GM19025 (cell line): Measurements from ENCODE around the gene GLB1L.

Source experiments
- ATAC-seq: cut with Tn5 transposase; IDR thresholded peaks from one replicate; pipeline ENCODE4 v1.9.1; 2021; ENCODE audit warnings: mild to moderate bottlenecking, low read depth, moderate library complexity; ENCODE audit not compliant: unreplicated experiment

Gene GLB1L

DNA sequence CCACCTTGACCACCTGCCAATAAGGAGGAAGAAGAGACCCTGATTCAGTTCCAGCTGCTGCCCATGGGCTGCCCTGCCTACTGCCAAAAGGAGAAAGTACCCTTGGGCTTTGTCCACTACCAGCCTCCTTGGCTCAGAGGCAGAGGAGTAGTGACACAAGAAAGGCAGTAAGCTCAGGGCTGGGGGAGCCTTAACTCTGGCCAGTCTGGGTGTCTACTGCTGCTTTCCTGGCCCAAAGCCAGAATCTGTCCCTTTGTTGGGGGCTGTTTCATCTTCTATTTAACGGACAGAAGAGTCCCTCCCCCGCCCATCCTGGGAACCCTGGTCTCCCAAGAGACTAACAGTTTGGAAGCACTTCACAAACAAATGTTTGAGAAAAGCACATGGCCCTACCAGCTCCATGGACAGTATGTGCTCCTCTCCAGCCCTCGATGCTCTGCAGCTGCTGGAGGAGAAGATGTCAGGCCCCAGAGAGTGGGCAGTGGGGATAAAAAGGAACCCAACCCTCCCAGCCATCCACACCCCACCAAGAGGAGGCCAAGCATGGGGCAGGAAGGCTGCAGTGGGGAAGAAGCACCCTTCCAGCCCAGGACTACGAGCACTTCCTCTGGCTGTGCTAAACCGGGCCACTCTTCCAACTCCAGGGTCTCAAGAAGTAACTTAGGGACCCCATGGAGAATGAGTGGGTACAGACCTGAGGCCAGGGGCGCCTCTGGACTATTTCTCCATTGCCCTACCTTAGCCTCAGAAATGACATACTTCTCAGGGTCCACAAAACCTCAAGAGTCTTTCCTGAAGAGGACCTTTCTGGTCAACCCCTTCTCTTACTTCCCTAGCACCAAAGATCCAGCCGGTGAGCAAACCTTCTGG lies 17.0 kb downstream of the GLB1L start:
- no peak for ATAC-seq

DNA sequence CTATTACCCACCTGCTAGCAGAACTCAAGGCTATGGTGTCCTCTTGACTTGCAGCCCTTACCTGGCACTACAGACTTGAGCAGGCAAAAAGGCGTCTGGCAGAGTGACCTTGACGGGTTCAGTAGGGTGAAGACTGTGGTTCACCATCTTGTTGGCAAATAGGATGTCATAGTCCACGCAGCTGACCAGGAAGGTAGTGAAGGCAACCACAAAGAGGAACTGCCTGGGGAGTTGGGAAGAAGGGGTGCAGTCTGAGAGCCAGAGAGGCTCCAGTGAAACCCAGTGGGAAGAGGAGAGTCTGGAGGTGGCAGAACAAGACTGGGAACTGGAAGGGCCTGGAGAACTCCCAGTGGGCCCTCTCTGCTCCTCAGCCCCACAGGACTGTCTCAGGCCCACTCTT lies 19.9 kb downstream of the GLB1L start:
- ATAC-seq, result no peak

DNA sequence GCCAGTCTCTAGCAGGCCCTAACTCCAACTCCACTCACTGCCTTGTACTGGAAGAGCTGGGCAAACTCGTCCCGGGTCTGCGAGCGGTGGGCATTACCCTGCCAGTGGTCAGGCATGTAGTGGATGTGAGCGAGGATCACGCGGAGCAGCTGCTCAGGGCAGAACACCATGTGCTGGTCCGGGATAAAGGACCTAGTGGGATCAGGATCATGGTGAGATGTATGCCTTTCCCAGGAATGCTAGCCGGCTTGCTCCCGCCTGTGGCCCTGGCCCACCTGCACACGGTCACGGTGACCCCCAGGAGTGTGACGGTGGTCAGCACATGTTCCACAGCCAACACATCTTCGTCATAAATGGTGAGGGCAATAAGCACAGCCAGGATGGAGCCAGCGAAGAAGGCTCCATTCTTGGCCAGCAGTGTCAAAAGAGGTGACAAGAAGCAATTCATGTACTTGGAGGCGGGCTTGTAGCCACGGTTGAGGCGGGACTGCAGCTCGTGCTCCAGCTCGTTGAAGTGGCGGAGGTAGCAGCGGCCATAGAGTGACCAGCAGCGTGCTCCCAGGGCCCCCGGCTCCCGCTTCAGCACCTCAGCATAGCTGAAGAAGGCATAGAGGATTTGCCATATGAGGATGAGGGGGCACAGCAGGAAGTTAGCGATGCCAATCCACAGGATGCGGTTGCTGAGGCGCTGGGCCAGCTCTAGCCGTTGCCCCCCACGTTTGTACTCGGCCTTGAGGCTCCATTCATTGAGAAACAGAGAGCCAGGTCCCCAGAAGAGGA lies 21.2 kb downstream of the GLB1L start:
- no peak for ATAC-seq

DNA sequence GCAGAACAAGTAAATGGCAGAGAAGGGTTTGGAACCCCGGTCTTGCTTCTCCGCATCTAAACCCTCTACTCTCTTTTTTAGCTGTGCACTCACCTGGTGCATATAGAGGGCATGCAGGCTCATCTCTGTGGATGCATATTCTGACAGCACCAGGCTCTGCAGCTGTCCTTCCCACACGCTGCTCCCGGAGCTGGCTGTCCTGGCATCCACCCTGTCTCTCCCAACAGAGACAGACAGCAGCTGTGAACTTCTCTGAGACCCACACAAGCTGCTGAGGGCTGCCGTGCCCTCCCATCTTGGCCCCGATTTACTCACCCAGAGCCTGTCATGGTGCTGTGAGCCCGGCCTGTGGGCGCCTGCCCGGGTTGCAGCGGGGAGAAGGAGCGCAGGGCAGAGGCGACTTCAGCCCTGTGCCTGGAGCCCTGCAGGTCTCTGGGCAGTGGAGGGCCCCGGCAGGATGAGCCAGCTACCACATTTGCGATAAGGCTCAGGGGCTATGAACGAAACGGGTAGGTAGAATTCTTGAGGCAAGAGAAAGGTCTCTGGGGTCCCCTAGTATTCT lies 23.2 kb downstream of the GLB1L start:
- no peak for ATAC-seq

DNA sequence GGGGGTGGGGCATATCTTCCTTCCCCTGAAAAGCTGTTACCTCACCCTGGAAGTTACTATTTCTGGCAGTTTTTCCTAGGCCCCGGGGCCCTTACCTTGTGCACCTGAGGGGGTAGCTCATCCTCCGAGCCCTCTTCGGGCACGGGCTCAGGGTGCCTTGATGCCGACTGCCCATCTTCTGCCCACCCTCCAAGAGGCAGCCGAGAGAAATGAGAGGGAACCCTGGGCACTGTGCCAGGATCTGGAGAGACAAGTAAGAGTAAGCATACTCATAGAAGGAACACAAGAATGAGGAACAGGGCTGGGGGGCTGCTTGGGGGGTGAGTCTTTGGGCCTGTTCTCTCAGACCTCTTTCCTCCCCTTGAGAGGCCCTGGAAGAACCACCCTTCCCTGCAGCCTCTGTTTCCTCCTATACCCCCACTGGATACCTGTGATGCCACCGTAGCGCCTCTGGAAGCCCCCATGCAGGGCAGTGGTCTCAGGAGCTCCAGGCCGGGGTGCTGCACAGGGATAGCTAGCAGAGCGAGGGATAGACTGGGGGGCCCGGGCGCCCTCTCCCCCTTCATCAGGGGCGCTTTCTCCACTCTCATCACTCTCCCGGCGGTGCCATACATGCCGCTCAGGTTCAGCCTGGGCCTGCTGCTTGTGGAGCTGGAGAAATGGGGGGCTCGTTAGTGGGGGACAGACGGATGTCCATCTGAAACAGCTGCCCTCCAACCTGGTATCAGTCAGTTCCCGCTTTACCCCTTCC lies 24.4 kb downstream of the GLB1L start:
- ATAC-seq, result no peak

DNA sequence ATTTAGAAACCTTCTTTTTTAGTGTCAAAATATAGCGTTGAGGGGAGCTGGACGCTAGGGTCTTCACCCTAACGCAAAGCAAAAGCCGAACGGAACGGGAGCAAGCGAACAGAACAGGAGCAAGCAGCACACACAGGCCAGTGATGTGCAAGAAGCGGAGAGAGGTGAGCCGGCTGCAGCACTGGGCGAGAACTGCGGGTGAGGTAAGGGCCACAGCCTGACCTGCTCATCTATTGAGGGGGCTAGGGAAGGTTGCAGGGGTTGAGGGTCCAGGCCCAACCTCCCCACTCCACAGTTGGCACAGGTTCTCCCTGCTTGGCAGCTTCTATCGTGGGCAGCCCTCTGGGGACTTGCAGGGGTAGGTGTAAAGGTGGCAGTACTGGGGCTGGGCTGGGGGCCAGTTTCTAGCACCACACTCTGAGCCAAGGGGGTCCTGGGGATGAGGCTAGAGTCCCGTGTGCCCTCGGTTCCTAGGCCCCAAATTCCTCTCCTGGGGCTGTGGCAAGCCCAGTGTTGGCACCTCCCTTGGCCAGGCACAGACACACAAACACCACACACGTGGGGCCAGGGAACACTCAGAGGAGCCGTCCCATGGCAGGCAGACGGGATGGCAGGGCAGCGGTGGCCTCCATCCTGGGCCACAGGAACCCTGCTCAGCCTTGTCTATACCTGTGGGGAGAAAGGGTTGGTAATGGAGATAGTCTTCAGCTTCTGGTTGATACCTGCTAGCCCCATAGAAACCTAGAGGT lies 25.3 kb downstream of the GLB1L start:
- no peak for ATAC-seq

DNA sequence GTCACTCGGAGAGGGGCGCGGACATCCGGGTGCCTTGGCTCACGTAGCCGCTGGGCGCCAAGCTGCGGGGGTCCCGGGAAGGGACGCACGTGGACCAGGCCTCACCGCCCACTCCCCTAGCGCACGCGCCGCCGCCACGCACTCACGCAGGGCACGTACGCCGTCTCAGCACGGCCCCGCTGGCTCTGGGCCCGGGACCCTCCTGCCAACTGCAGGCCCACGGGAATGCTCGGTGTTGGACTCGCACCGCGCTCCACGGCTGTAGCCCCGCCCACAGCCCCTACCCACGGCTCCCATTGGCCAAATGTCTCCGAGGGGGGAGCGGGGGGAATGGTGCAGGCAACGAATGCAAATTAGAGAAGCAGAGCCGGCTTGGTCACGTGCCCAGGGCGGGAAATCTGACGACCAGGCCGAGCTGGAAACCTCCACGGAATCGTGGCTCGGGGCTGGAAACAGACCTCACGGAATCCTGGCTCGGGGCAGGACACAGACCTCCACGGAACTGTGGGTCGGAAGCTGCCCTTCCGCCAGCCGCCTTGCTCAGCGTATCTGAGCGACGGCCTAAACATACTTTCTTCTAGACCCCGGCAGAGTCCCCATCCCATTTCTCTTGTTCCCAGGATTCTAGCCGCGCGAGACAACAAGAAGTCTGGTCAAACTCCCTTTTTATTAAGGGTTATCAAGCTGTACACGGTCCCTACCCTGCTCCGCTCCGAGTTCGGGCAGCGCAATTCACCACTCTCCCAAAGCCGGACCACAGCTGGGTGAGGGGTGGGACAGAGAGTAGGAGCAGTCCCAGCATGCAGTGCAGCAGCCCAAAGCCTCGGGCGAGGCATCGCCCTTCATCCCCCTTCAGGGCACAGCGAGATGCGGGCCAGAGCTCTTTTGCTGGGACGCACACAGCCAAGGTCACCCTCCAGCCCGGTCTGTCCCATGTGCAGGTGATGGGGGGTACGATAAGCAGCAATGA lies 26.2 kb downstream of the GLB1L start, which contains the start of gene ABCB6:
Gene ABCB6, minus strand, starts transcription at position 227 of the 970 bp plus-strand sequence. CDS start 285 bp downstream, outside the sequence.
- peak; percentile 74 for ATAC-seq

DNA sequence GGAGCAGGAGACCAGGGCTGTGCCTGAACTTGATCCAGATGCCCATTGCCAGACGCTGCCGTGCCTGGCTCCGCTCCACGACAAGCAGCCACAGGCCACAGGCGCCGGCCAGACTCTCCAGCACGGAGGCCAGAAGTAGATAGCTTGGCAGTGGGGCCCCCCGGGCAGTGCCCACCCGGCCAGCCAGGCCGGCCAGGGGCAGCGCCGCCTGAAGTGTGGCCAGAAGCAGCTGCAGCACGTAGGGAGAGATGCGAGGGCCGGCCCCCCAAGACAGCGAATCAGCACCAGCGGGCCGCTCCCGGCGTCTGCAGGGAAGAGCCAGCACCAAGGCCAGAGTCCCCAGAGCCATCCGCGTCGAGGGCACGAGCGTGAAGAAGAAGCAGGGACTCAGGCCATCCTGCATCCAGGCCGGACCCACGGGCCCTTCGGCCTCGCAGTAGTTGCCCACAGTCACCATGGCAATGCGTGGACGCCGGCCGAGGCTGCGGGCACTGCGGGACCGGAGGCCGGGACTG lies 27.0 kb downstream of the GLB1L start:
- peak; percentile 9 for ATAC-seq

DNA sequence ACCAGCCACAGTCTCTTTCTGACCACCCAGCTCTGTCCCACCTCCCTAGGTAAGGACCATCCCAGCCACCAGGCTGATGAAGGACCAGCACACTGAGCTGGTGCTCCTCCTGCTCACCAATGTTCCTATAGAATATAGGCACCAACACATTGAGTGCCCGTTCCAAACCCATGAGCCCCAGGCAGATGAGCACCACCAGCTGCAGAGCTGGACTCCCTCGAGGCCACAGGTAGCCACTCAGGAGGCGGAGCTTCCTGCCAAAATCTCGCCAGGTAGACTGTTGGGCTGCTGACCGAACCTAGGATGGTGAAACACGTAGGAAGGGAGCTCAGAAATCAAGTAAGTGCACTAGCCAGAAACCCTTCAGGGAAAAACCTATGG lies 28.7 kb downstream of the GLB1L start:
- ATAC-seq, result no peak

DNA sequence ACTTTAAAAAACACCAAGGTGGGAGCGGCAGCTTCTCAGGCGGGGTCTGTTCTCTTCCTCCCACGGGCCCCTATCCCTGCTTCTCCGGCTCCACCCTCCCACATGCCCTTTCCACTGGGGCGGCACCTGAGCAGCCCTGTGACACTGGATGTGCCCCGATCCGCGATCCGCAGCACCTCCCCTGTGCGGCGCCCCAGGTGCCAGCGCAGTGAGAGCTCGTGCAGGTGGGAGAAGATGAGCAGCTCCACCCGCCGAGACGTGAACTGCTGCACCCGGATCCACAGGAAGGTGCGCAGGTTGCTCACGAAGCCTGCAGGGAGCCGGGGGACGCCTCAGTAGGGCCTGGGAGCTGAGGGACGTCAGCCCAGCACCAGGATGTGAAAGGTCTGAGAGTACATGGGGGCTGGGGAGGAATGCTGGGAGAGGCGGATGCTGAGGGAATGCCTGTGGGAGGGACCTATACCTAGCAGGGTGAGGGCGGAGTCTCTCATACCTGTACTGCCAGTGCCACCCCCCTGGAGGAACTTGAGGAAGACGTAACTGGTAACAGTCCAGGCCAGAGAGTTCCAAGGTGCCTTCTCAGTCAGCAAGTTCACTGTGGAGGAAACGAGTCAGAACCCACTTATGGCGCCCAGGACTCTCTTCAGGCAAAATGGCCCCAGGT lies 29.2 kb downstream of the GLB1L start:
- no peak for ATAC-seq

DNA sequence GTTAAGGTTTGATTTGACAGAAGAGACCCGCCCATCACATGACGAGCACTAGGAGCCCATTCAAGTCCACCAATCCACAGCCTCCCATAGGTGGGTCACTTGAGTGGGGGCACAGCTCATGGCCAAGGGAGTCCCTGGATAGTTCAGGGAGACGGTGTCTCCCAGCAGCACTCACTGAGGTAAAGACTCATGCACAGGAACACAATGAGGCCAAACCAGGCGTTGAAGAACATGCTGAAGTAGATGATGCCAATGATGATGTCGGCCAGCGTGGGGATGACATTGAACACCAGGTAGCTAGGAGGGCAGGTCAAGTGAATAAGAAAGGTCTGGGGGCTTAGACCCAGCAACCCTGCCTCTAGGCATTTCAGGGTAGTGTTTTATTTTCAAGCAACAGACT lies 30.5 kb downstream of the GLB1L start:
- ATAC-seq, result no peak

DNA sequence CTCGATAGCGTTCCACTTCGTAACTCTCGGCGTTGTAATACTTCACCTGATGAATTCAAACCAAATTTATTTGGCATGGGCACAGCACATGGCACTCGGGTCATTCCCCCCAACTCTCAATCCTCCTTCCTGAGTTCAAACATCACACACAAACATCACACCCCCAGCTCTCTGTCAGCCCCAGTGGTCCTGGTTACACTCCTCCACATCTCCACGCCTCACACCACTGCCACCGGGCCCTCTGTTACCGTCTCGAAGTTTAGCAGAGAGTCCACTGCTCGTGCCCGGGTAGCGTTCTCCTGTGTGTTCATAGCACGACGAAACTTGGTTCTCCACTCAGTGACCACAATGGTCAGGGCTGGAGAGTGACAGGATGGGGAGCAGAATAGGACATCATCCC lies 31.1 kb downstream of the GLB1L start:
- ATAC-seq, result no peak

DNA sequence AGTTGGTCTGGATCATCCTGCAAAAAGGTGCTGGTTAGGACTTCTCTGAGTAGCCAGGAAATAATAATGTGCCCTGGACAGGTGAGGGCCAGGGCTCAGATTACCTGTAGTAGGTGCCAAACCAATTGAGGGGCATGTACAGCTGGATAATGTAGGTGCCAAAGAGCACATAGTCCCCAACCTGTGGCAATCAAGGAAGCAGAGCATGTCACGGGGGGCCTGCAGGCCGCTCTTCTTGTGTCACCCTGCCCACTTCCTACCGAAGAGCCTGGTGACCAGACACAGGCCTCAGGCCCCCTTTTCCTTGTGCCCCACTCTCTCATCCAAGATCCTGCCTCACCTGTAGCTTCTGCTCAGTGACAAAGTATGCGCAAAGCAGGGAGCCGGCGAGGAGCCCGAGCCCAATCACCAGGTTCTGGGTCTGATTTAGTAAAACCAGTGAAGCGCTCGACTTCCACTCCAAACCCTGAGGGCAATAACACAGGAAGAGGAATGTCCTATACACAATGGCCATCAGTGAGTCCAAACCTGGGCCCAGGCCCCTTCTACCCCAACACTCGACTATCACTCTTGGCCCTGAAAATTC lies 31.7 kb downstream of the GLB1L start:
- no peak for ATAC-seq

DNA sequence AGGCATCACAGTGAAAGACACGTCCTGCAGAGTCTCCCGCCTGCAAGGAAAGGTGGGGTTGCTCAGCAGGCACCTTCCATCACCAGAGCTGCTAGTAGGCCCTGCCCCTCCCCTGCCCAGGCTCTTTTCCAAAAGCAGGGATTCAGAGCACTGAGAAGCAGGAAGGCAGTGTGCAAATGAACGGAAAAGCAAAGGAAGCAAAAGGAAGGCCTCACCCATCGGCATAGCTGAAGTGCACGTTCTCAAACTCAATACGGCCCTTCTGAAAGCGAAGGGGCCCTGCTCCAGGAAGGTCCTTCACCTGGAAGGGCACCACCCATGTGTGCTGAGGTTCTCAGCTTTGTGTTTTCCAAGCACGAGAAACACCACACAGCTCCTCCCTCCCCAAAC lies 32.2 kb downstream of the GLB1L start:
- no peak for ATAC-seq

DNA sequence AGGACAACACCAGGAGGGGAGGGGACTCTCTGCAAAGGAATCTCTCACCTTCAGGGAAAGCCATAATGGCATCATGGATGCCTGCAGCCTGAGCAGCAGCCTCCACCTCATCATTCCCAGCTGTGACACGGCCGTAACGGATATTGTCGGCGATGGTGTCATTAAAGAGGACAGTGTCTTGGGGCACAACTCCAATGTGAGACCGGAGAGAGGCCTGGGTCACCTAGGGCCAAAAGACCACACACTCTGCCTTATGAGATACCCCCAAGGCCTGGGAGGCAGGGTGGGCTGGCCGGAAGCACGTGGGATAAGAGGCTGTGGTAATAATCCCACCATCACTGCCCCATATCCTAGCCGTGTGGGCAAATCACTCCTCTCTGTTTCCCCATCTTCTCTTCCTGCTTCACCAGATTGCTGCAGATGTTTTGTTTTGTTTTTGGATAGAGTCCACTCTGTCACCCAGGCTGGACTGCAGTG lies 34.3 kb downstream of the GLB1L start:
- no peak for ATAC-seq

DNA sequence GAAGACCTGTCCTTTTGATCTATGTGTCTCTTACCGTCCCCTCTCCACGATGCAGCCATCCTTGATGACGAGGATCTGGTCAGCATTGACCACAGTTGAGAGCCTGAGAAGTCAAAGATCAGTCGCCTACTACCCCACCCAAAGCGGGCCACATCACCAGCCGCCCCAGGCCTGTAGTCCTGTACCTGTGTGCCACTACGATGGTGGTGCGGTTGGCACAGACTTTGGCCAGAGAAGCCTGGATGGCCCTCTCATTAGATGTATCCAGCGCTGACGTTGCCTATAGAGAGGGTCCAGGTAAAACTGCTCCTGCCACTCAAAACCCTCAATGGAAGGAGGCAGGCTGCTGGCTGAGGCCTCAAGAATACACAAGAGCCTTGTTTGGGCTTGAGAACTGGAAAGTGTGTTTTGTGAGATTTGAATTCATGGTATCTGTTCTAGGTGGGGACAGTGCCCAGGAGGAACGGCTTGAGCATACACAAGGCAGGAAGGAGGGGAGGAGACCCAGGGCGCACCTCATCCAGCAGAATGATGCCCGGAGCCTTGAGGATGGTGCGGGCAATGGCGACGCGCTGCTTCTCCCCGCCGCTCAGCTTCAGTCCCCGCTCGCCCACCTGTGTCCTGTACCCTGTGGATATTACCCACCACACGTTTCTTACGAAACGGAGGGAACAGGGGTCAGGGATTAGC lies 34.9 kb downstream of the GLB1L start:
- no peak for ATAC-seq
